ENCODE data around the gene KIF22.

The KIF22 gene

GRCh38 chr16:29820730-29821642, 30.4 kb downstream of the KIF22 start:
- DNase-seq (ENCODE audit: extremely low spot score): peak; percentile 72
- ChIA-PET CTCF (interaction anchor here (0.9 to 11.3 kb wide), 9 partner anchors 8 to 158 kb away, joined by 3 to 93 read pairs (median 4); partner anchors contain the start of gene KIF22), POLR2A (interaction anchor here (0.8 kb wide), 1 partner anchor 10 kb away, joined by 5 read pairs; no protein-coding TSS in a partner anchor)
- TF ChIP-seq CTCF (IDR thresholded peaks at IDR 0.05; ENCODE audit: control extremely low read depth, extremely low read depth, low read depth, missing control alignments): no peak

- CTCF ChIA-PET: interaction anchor here (1.0 to 11.3 kb wide), 7 partner anchors 14 to 122 kb away, joined by 3 to 93 read pairs (median 4); no protein-coding TSS in a partner anchor
- POLR2A ChIA-PET: interaction anchor here (0.6 kb wide), 1 partner anchor 89 kb away, joined by 4 read pairs; no protein-coding TSS in a partner anchor
Measured at GRCh38 chr16:29821643-29822115, 31.1 kb downstream of the KIF22 start.

GRCh38 chr16:29824589-29825144, 34.1 kb downstream of the KIF22 start:
- TF ChIP-seq CTCF (IDR thresholded peaks at IDR 0.05; ENCODE audit: control extremely low read depth, extremely low read depth, low read depth, missing control alignments): no peak
- ChIA-PET POLR2A (no interaction called here), CTCF (interaction anchor here (0.9 to 11.3 kb wide), 3 partner anchors 9 to 25 kb away, joined by 3 to 93 read pairs (median 3); partner anchors contain the start of gene PAGR1)
- no peak for DNase-seq (ENCODE audit: extremely low spot score)

More at GRCh38 chr16:29821643-29822115, 31.1 kb downstream of the KIF22 start:
- TF ChIP-seq CTCF (IDR thresholded peaks at IDR 0.05; ENCODE audit: control extremely low read depth, extremely low read depth, low read depth, missing control alignments): no peak
- no peak for DNase-seq (ENCODE audit: extremely low spot score)

GRCh38 chr16:29825145-29826044, 34.8 kb downstream of the KIF22 start:
- CTCF ChIA-PET: interaction anchor here (1.1 to 11.3 kb wide), 2 partner anchors 10 to 24 kb away, joined by 6 to 93 read pairs; partner anchors contain the start of gene PAGR1
- no peak for TF ChIP-seq CTCF (IDR thresholded peaks at IDR 0.05; ENCODE audit: control extremely low read depth, extremely low read depth, low read depth, missing control alignments)
- peak; percentile 81 for DNase-seq (ENCODE audit: extremely low spot score)
- POLR2A ChIA-PET: interaction anchor here (1.1 kb wide), 1 partner anchor 15 kb away, joined by 9 read pairs; no protein-coding TSS in a partner anchor

GRCh38 chr16:29826342-29826695, 35.8 kb downstream of the KIF22 start:
- DNase-seq (ENCODE audit: extremely low spot score): no peak
- TF ChIP-seq CTCF (IDR thresholded peaks at IDR 0.05; ENCODE audit: control extremely low read depth, extremely low read depth, low read depth, missing control alignments): no peak
- CTCF ChIA-PET: interaction anchor here (1.1 to 11.3 kb wide), 2 partner anchors 11 to 23 kb away, joined by 6 to 93 read pairs; partner anchors contain the start of gene PAGR1
- POLR2A ChIA-PET: interaction anchor here (0.7 to 1.2 kb wide), 3 partner anchors 10 to 22 kb away, joined by 3 to 9 read pairs (median 4); no protein-coding TSS in a partner anchor

Measured in GM10248 (cell line).